SU-DHL-6 (cell line): ENCODE results near the gene UTF1.
"Not testable (repeated sequence)": the region's sequence is repeated elsewhere in the genome, so short reads cannot be mapped to it uniquely, and the experiment has no call there.

Experiments used
- EZH2phosphoT487 ChIP-seq: fragments of 200-600 bp; sonication (generic), shearing (Covaris generic); conservative IDR thresholded peaks from 2 replicates; pipeline ENCODE4 v1.6.1; 2018; ENCODE audit warnings: mild to moderate bottlenecking, antibody characterized with exemption, low read length, moderate library complexity, mixed read lengths
- TF ChIP-seq, protein P1 (sequence below): fragments of 200-600 bp; sonication (generic); IDR thresholded peaks from one replicate; pipeline ENCODE4 v1.5.1; 2017; ENCODE audit warnings: antibody characterized with exemption, mild to moderate bottlenecking, low read length, moderate library complexity; ENCODE audit not compliant: insufficient read depth, poor library complexity, severe bottlenecking

DNA sequence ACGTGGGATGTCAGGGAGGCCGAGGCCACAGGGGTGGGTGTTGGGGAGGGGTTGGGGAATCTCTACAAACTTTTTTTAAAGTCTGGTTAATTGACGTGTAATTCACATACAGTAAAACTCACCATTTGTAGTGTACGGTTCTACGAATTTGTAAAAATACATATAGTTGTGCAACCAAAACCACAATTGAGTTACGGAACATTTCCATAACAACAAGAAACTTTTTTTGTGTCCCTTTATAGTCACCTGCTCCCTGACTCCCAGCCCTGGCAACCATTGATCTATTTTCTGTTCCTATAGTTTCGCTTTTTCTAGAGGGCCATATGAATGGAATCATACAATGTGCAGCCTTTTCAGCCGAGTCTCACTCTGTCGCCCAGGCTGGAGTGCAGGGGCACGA is 4.8 kb downstream of the UTF1 start:
- TF ChIP-seq, protein P1, sequence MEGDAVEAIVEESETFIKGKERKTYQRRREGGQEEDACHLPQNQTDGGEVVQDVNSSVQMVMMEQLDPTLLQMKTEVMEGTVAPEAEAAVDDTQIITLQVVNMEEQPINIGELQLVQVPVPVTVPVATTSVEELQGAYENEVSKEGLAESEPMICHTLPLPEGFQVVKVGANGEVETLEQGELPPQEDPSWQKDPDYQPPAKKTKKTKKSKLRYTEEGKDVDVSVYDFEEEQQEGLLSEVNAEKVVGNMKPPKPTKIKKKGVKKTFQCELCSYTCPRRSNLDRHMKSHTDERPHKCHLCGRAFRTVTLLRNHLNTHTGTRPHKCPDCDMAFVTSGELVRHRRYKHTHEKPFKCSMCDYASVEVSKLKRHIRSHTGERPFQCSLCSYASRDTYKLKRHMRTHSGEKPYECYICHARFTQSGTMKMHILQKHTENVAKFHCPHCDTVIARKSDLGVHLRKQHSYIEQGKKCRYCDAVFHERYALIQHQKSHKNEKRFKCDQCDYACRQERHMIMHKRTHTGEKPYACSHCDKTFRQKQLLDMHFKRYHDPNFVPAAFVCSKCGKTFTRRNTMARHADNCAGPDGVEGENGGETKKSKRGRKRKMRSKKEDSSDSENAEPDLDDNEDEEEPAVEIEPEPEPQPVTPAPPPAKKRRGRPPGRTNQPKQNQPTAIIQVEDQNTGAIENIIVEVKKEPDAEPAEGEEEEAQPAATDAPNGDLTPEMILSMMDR, result not testable (repeated sequence)
- TF ChIP-seq EZH2phosphoT487, result not testable (repeated sequence)
